ENCODE results near the gene TRIM49D1. TPM values are rescaled to one million over a fixed set of nuclear protein-coding genes. Genes with fewer than 3 reads are reported as not detected.
A peak's percentile ranks its signal among the peaks of the same experiment; 100 is the strongest.
"Not testable (repeated sequence)": the region's sequence is repeated elsewhere in the genome, so short reads cannot be mapped to it uniquely, and the experiment has no call there.

TRIM49D1 gene
- not detected for polyA plus RNA-seq (ENCODE audit: insufficient read length)
- long read RNA-seq, donor 1: 0 reads
- long read RNA-seq, donor 2: 0 reads
- long read RNA-seq, donor 3: 0 reads
- long read RNA-seq, donor 4: 0 reads
- long read RNA-seq, donor 5: 0 reads
- long read RNA-seq, donor 6: 0 reads
- long read RNA-seq, donor 7: 0 reads
- long read RNA-seq, donor 8: 0 reads

GRCh38 chr11:89922195-89922660 lies at the start of gene TRIM49D1:
Gene TRIM49D1, minus strand, starts transcription at chr11:89922245. Its CDS starts 4,535 bp downstream, at chr11:89917710.
- no peak for DNase-seq

- not testable (repeated sequence) for DNase-seq
These were observed 43.7 kb upstream of the TRIM49D1 start, which contains the start of gene TRIM64 for GRCh38 chr11:89965737-89966136. Gene TRIM64, plus strand, starts transcription at chr11:89966037. Its CDS starts 2,467 bp downstream, at chr11:89968504.

GRCh38 chr11:89960833-89961232 lies 38.8 kb upstream of the TRIM49D1 start:
- not testable (repeated sequence) for DNase-seq

- DNase-seq: not testable (repeated sequence)
These were observed 1.7 kb upstream of the TRIM49D1 start, which contains the start of gene TRIM49D2 for GRCh38 chr11:89923764-89924163. Gene TRIM49D2, plus strand, starts transcription at chr11:89924064. Its CDS starts 2,698 bp downstream, at chr11:89926762.

GRCh38 chr11:89900809-89901208 lies 21.2 kb downstream of the TRIM49D1 start:
- DNase-seq: not testable (repeated sequence)

- not testable (repeated sequence) for DNase-seq
These were observed 28.8 kb downstream of the TRIM49D1 start for GRCh38 chr11:89893245-89893644.

- DNase-seq: not testable (repeated sequence)
These were observed 44.5 kb downstream of the TRIM49D1 start for GRCh38 chr11:89877511-89877910.

GRCh38 chr11:89872588-89872987 lies 49.5 kb downstream of the TRIM49D1 start:
- not testable (repeated sequence) for DNase-seq

GRCh38 chr11:89865223-89865622 lies 56.8 kb downstream of the TRIM49D1 start:
- DNase-seq: not testable (repeated sequence)

- peak; percentile 0 for DNase-seq
These were observed 57.9 kb downstream of the TRIM49D1 start for GRCh38 chr11:89863906-89864704.

Other genes starting within 250 kb of the TRIM49D1 start
- gene TRIM77, start 211.9 kb downstream of the TRIM49D1 start, polyA plus RNA-seq (ENCODE audit: insufficient read length): not detected
- gene TRIM49, start 113.7 kb downstream of the TRIM49D1 start, polyA plus RNA-seq (ENCODE audit: insufficient read length): not detected
- gene TRIM64B, start 43.8 kb downstream of the TRIM49D1 start, polyA plus RNA-seq (ENCODE audit: insufficient read length): not detected
- gene TRIM49D2, start 1.8 kb upstream of the TRIM49D1 start, polyA plus RNA-seq (ENCODE audit: insufficient read length): not detected
- not detected for gene TRIM64, start 43.8 kb upstream of the TRIM49D1 start, polyA plus RNA-seq (ENCODE audit: insufficient read length)
- gene TRIM49C, start 108.9 kb upstream of the TRIM49D1 start, polyA plus RNA-seq (ENCODE audit: insufficient read length): not detected
- gene UBTFL1, start 163.7 kb upstream of the TRIM49D1 start, polyA plus RNA-seq (ENCODE audit: insufficient read length): not detected
- 39.8 TPM for gene NAALAD2, start 212.4 kb upstream of the TRIM49D1 start, polyA plus RNA-seq (ENCODE audit: insufficient read length)

Data from left kidney (tissue), 8 donors.